Activated CD4-positive, CD25-positive, alpha-beta regulatory T cell treated with anti-CD3 and anti-CD28 coated beads, Interleukin-2, amount 50 U/mL, for 24 hours (primary cell): ENCODE results near the gene WDR3.
"Not testable (repeated sequence)": the region's sequence is repeated elsewhere in the genome, so short reads cannot be mapped to it uniquely, and the experiment has no call there.

ENCODE experiments used
- ATAC-seq, 2 donors: fragments of 150-1000 bp; cut with Tn5 transposase; one replicate each; pipeline ENCODE4 v1.10.0; 2021; ENCODE audit warnings: mild to moderate bottlenecking in 1 of 2, moderate library complexity in 1 of 2

Gene WDR3

DNA sequence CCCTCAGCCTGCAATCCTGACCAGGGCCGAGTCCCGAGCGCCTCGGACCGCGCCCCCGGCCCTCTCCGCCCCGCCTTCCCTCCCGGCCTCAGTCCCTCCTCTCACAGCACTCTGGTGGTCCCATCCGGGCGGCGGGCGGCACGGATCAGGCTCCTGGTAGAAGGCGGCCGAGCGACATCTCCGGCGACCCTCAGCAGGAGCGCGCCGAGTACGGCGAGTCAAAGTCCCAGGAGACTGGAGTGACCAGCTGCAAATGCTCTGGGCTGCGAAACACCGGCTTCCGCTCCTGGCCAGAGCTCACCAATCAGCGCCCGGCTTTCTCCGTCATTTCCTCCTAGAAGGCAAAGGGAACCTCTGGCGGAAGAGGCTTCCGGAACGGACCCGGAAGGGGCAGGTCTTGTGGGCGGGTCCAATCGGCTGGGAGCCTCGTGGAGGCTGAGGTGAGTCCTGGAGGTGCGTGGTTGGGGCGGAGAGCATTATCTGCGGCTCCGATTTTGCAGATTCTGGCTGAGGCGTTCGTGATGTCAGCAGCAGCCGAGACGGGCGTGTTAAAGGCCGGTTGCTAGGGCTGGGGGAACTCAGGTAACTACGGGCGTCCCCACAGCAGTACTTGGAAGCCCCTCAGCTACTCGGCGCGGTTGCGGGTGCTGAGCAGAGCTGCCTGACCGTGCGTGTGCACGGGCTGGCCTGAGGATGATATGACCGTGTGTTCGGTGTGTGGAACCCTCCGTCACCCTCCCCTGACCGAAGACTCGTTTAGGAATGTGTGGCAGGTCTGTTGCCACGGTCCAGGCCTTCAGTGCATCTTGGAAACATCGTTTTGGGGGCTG is at the start of gene WDR3, which contains the start of gene GDAP2:
Gene WDR3, plus strand, starts transcription at position 397 of the 830 bp plus-strand sequence. CDS start 3,581 bp downstream, outside the sequence.
Gene GDAP2, minus strand, starts transcription at position 279 of the 830 bp plus-strand sequence. CDS start 9,264 bp downstream, outside the sequence.
- ATAC-seq = peak; percentile 98

- no peak for ATAC-seq
Measured at GRCh38 chr1:117883616-117884015, 45.9 kb upstream of the WDR3 start.

- ATAC-seq = no peak
Measured at GRCh38 chr1:117886101-117886795, 43.3 kb upstream of the WDR3 start.

DNA sequence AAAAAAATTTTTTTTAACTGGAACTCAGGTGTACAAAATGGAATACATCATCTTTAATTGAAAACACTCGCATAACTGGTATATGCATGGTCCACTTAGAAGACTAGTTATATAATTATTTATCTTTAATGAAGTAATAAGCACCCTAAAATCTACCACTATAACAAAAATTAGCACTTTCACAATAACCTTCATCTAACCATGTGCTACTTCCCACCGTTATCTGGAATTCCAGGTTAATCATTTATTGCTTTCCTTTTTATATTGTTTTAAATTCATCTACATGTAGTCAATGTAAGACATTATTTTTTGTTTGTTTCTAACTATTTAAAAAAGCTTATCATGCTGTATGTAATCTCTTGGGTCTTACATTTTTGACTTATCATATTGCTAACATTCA is 39.1 kb upstream of the WDR3 start:
- ATAC-seq = no peak

DNA sequence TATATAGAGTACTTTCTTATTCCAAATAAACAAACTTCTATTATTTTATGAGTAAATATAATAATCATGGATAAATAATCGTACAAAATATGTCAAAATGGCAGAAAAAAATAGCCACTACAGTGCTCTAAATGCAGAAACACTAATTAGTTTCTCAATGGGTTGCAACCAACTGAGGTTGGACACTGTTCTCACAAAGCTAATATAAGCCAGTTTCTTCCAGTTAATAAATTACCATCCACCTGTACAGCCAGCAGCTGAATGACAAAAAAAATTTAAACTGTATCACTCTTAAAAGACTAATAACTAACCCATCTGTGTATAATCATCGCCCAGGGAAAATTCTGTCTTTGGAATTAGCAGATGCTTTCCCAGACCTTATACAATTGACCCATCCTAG is 37.0 kb upstream of the WDR3 start:
- no peak for ATAC-seq

GRCh38 chr1:117894078-117894477 is 35.5 kb upstream of the WDR3 start:
- no peak for ATAC-seq

DNA sequence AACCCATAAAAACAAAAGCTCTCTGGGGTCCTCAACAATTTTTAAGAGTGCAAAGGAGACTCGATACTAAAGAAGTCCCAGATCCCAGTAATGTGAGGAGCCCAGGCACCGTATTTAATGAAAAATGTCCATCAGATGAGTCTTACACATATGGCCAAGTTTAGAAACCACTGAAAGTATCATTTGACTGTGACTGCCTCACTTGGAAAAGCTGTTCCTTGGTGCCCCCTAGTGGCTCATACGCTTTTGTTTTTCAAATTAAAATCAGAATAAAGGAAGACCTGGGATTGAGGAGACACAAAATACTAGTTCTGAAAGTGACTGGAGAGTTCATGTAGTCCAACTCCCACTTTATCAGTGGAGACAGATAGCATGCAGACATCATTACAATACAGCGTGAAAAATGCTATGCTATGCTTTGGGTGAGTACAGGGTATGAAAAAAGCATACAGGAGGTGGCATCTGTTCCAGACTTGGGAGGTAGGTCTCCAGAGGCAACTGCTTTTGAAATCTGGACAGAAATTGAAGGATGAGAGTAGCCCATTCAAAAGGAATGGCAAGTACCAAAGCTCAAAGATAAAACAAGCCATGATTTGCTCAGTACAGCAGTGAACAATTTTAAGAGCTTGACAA is 33.9 kb upstream of the WDR3 start:
- ATAC-seq = peak; percentile 65 to 87

DNA sequence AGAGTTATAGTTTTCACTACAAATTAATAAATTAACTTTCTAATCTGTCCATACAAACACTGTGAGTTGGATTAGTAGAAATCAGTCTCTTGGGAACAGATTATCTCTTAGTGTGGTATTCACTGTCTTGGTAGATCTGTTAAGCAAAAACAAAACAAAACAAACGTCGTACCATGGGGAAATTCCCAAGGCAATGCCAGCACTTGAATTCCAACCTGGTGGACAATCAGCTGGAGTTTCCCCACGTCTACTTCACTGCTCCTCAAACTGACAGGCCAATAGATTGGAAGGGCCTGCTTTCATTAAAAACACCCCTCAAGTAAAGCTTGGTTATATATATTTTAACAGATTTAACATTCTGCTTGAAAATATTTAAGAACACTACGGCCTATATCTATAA is 32.0 kb upstream of the WDR3 start:
- ATAC-seq = no peak

GRCh38 chr1:117899801-117900200 is 29.7 kb upstream of the WDR3 start:
- no peak for ATAC-seq

DNA sequence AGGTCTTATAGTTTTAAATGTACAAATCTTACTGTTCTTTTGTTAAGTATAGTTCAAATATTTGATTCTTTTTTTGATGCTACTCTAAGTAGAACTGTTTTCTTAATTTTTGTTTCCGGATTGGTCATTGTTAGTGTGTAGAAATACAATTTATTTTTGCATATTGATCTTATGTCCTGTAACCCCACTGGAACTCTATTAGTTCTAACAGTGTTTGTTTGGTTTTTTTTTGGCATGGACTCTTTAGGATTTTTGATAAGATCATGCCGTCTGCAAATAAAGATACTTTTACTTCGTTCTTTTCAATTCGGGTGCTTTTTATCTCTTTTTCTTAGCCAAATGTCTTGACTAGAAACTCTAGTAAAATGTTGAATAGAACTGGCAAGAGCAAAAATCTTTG is 26.6 kb upstream of the WDR3 start:
- no peak for ATAC-seq

- ATAC-seq = no peak
Measured at GRCh38 chr1:117904485-117904884, 25.1 kb upstream of the WDR3 start.

DNA sequence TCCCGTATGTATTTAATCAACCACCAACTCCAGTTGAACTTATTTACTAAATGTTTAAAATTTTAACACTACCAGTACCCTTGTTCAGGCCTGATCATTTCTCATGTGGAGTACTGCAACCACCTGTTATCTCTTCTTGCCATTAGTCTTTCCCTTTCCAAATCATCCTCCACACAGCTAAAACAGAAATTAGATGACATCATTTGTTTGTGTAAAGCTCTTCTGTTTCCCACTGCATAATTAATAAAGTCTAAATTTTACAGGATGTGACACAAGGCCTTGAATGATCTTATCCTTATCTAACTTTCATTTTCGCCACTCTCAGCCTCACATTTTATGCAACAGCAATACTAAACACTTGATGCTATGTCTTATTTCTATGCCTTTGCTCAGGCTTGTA is 24.5 kb upstream of the WDR3 start:
- peak in 1 of 2 donors; percentile 49 for ATAC-seq

DNA sequence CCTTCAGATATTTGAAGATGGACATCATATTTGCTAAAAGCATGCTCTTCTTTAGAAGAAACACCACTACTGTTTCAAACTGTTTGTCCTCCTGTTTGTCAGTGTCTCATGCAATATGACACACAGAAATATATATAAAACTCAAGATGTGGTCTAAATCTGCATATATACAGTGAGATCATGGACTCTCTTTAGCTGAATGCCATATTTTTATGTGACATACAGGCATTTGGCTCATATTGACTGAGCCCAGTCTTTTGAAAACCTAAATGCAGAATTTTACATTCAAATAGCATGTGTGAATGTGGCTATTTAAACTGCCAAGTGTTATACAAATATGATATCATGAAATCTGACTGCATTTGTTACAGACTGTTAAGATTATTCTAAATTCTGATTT is 18.5 kb upstream of the WDR3 start:
- ATAC-seq = no peak

- no peak for ATAC-seq
Measured at GRCh38 chr1:117919376-117919775, 10.2 kb upstream of the WDR3 start.

GRCh38 chr1:117921991-117922390 is 7.5 kb upstream of the WDR3 start:
- no peak for ATAC-seq

DNA sequence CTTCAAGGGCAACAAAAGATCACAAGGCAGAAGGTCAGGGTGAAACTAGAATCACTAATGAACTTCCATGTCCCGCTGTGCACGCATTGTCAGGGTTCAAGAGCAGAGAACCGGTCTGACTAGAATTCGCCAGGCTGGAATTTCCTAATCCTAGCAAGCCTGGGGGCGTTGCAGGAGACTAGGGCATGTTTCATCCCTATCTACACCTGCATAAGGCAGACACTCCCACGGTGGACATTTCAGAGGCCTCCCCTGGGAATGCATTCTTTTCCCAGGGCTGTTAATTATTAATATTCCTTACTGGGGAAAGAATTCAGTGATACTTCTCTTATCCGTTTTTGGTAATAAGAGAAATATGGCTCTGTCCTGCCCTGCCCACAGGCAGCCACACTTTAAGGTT is 6.8 kb upstream of the WDR3 start:
- ATAC-seq = not testable (repeated sequence)

GRCh38 chr1:117925981-117926380 is 3.6 kb upstream of the WDR3 start:
- ATAC-seq = no peak

DNA sequence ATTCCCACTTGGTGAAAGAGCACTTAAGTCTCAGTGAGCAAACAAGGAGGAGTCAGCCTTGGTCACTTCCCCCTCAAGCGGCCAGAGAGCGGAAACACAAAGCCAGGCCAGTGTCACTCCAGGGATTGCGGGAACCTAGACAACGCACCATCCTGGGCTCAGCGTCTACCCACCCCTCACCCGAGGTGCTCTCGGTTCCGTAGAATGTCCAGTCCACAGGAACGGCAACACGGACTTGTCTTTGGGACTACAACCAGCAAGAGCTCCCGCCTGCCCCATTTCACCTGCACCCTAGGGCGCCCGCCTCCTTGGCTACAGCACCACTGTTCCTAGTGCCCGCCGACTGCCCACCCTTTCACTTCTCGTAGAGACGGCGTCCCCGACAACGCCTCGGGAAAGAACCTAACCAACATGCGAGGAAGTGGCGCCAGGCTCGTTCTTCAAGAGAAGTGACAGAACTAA is 627 bp upstream of the WDR3 start:
- ATAC-seq = peak; percentile 18 to 28

DNA sequence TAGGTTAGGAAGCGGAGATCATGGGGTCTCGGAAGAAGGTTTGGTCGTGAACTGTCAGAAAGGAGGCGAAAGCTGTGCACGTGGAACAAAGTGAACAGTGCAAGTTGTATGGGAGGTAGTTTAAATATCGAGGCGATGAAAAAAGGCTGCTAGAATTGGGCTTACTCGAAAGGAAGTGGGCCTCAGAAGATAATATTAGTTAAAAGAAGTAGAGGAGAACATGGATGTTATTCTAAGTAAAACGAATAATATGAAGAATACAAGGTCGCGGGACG is 571 bp downstream of the WDR3 start:
- no peak for ATAC-seq

GRCh38 chr1:117930484-117930883 is 945 bp downstream of the WDR3 start:
- no peak for ATAC-seq

DNA sequence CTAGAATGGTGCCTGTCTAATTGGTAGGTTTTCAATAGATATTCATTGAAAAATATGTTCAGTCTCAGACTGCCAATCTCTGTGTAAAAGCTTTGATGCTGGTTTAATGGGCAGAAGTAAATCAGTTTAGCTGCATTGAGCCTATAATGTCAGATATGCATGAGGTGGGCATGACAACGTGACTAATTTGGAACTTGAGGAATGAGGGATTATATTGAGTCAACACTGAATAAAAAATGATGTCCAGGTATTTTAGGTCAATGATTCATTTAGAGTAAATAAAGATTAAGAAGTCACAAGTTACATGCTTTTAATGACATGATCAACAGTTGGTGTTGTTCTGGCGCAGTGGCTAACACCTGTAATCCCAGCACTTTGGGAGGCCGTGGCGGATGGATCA is 3.0 kb downstream of the WDR3 start:
- ATAC-seq = no peak

DNA sequence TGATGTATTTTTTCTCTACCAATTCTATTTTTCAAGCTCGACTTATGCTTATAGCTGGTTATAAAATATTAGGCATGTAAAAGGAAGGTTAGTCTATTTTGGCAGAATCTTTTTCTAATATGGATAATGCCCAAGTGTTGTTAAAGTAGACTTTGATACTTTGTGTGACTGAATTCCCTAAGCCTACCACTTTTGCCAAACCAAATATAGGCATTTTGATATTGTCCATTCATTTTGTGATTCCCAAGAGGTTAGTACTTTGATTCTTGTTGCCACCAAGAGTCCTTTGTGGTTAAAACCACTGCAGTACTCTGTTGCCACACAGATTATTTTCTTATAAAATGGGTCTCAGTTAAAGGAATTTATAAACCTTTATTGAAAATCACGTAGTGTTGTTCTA is 4.2 kb downstream of the WDR3 start:
- no peak for ATAC-seq

GRCh38 chr1:117942293-117942692 is 12.8 kb downstream of the WDR3 start:
- ATAC-seq = no peak

GRCh38 chr1:117952386-117952785 is 22.8 kb downstream of the WDR3 start:
- ATAC-seq = no peak
